OCI-LY1 (cell line): ENCODE measurements around the gene MRC2.

Source experiments
- CTCF ChIP-seq: fragments of 200-600 bp; sonication (generic), shearing (Covaris generic); IDR thresholded peaks from 2 replicates; pipeline ENCODE4 v1.5.1; 2017; ENCODE audit warnings: mild to moderate bottlenecking, antibody characterized with exemption, low read length, moderate library complexity, mixed read lengths
- EZH2 ChIP-seq: fragments of 200-600 bp; sonication (generic), shearing (Covaris generic); IDR thresholded peaks from 2 replicates; pipeline ENCODE4 v1.8.0; 2017; ENCODE audit warnings: borderline replicate concordance, mixed run types, mild to moderate bottlenecking, antibody characterized with exemption, low read length, moderate library complexity, mixed read lengths

GRCh38 chr17:62627219-62627903 is at the start of gene MRC2:
- TF ChIP-seq CTCF (no peak), EZH2 (no peak)
